OCI-M1 (cell line): ENCODE results near the gene CST6.
"Not testable (repeated sequence)": the region's sequence is repeated elsewhere in the genome, so short reads cannot be mapped to it uniquely, and the experiment has no call there.

Experiments used
- DNase-seq: peaks from one replicate; lab custom pipeline; 2025; lab: John Stamatoyannopoulos, UW

The CST6 gene

DNA sequence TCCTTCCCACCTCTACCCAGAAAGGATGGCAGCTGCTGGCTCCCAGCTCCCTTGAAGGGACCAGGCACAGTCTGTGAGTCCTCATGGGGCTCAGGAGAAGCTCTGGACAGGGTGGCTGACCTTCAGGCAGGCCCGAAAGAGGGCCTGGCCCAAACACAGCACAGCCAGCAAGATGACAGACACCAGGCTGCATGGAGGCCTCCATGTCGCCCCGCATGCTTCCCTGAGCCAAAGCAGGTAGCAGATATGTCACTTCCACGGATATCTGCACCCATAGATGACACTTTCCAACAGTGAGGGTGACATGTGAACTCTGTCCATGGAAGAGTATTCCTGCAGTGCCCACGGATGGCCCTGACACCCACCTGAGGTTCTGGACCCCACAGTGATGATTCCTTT lies 28.2 kb upstream of the CST6 start:
- no peak for DNase-seq

DNA sequence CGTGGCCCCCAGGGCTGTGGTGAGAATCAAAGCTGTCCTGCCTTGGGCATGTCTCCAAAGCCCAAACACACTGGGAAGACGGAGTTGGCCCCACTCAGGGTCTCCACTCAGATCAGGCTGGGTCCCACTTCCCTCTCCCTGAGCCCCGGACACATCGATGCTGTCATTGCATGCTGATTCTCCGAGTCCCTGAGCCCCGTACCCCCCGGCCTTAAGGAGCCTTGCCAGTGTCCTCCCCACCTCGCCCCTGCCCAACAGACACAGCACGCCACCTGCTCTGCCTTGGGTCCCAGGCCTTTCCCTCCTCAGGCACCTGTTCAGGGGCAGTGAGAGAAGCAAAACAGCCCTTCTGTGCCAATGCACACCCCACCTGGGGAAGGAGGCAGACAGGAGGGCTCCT lies 24.5 kb upstream of the CST6 start:
- no peak for DNase-seq

GRCh38 chr11:65988791-65989592 lies 22.8 kb upstream of the CST6 start:
- DNase-seq = peak; percentile 97

- DNase-seq = no peak
Observed at GRCh38 chr11:65992056-65992455, 19.8 kb upstream of the CST6 start.

DNA sequence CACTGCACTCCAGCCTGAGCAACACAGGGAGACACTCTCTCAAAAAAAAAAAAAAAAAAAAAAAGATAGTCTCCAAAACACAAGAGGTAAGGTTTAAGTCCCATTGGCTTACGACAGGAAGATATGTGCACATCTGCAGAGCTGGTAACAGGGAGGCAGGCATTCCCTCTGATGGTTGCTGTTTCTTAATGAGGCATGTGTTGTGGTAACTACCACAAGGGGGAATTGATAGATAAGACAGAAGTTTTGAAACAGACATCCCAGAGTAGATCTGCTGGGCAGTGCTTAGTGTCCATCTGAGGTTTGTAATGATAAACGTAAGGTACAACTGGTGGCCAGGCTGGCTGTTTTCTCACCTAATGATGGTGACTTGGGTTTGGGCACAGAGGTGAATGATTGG lies 14.5 kb upstream of the CST6 start:
- DNase-seq = peak; percentile 75

- DNase-seq = peak; percentile 99
Observed at GRCh38 chr11:66001942-66002647, 9.7 kb upstream of the CST6 start, which contains the start of the genes BANF1 and EIF1AD. Gene BANF1, plus strand, starts transcription at chr11:66002503. Its CDS starts 748 bp downstream, at chr11:66003251. Gene EIF1AD, minus strand, starts transcription at chr11:66002157. Its CDS starts 1,768 bp downstream, at chr11:66000389.

DNA sequence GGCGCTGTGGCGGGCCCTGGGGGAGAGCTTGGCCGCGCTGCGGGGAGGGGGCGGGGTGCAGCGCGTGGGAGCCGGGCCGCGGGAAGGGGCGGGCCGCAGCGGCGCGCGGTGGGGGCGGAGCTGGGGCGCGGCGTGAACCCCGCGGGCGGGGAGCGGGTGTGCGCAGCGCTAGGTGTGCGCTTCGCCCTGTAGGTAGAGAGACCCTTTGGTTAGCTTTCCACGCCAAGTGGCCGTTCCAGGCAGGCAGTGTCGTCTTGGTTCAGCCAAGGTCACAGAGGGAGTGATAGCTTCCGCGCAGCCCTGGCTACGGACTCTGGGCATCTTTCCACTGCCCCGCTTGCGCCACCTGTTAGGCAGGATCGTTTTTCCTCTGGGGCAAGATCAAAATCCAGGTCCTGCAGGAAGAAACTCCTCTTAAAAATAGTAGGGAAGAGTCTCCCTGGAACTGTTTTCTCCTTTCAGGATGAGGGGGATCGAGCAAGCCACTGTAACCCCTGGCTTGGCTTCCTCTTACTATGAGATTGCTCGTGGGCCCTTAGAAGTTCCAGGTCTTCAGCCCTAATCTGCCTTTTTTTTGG lies 9.1 kb upstream of the CST6 start:
- DNase-seq = peak; percentile 73

GRCh38 chr11:66003291-66003690 lies 8.5 kb upstream of the CST6 start:
- no peak for DNase-seq

GRCh38 chr11:66004186-66004585 lies 7.6 kb upstream of the CST6 start:
- DNase-seq = no peak

DNA sequence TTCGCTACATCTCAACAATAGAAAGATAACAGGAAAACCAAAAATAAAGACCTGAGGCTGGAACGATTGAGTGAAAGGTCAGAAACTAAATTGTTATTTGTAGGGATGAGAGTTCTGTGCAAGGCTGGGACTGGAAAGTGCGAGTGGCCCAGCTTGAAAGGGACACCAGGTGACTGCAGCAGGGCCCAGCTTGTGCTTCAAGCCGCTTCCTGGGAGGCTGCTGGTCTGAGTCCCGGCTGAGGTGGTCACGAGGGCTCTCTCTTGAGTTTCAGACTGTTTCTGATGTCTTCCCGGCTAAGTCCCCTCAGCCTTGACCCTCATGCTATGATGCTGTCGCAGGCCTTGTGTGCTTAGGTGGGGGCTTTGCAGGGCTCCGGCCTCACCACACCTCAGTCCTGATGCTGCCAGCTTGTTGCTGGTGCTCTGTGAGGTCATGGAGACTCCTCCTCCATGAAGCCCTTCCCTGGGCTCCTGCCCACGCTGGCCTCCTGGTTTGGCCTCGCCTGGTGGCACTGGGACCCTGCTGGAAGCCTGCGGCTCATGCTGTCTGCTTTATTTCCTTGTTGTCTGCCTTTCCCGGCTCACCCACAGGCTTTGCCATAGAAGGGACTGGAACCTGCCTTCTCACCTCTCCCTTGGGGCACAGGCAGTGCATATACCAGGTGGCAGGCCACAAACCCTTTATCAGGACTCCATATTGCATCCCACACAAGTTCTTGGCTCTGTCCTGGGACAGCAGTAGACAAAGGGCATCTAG lies 5.5 kb upstream of the CST6 start:
- no peak for DNase-seq

- DNase-seq = no peak
Observed at GRCh38 chr11:66006891-66007176, 5.0 kb upstream of the CST6 start.

- DNase-seq = peak; percentile 11
Observed at GRCh38 chr11:66007201-66007634, 4.6 kb upstream of the CST6 start.

GRCh38 chr11:66008095-66008467 lies 3.7 kb upstream of the CST6 start:
- no peak for DNase-seq

DNA sequence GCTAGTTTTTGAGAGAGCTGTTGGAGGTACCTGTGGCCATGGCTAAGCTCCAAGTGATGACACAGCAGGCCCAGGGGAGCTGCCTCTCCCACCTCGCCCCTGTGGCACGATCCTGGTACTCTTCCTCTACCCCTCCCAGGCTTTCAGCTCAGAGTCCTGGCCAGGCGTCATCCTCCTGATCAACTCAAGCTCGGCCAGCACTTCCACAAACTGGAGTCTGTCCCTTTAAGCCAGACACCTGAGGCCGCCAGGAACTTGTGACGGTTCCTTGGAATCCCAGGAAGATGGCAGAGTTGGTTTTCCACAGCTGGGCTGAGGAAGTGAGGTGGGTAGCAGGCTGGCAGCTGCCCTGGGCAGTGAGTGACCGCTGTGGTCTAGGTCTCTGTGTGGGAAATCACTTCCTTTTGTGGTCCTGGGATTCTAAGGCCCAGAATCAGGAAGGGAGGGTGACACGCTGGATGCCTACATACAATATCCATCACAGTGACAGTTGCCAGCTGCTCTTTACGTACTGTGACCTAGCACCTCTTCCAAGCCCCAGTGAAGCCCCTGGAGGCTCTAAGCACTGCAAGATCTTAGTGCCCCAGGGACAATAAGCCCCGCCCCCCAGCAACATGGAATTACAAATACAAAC lies 3.2 kb upstream of the CST6 start:
- no peak for DNase-seq

- DNase-seq = not testable (repeated sequence)
Observed at GRCh38 chr11:66010036-66010435, 1.8 kb upstream of the CST6 start.

DNA sequence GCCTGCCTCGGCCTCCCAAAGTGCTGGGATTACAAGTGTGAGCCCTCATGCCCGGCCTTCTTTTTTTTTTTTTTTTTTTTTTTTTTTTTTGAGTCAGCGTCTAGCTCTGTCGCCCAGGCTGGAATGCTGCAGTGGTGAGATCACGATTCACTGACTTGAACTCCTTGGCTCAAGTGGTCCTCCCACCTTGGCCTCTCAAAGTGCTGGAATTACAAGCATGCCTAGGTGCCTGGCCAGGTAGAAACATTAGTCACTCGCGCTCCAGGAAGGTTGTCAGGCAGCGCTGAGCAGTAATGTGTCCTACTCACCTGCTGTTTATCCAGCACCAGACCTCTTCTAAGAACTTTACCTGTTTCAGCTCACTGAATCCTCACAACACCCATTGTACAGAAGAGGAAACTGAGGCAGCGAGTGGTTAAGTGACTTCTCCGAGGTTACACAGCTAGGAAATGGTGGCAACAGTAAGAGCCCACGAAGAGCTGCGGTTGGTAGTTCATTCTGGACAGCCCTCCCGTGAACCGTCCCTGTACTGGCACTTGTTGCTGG lies 496 bp upstream of the CST6 start:
- no peak for DNase-seq

DNA sequence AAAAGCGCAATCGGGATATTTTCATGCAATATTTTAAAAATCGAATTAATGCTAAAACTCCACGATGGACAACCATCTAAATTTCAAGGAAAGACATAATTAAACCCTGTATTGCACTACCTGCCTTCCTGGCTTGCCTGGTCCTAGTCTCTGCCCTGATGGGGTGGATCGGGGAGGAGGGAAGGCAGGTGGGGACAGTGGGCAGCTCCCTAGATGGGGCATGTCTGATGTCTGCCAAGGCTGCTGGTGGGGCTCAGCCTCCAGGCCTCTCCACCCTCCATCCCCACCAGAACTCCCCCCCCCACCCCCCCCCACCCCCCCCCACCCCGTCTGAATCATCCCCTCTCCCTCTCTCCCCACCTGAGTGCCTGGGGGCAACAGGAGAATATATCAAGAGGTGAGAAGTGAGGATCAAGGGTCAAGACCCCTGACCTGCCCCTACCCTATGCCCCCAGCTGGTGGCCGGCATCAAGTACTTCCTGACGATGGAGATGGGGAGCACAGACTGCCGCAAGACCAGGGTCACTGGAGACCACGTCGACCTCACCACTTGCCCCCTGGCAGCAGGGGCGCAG lies 650 bp downstream of the CST6 start:
- DNase-seq = no peak

DNA sequence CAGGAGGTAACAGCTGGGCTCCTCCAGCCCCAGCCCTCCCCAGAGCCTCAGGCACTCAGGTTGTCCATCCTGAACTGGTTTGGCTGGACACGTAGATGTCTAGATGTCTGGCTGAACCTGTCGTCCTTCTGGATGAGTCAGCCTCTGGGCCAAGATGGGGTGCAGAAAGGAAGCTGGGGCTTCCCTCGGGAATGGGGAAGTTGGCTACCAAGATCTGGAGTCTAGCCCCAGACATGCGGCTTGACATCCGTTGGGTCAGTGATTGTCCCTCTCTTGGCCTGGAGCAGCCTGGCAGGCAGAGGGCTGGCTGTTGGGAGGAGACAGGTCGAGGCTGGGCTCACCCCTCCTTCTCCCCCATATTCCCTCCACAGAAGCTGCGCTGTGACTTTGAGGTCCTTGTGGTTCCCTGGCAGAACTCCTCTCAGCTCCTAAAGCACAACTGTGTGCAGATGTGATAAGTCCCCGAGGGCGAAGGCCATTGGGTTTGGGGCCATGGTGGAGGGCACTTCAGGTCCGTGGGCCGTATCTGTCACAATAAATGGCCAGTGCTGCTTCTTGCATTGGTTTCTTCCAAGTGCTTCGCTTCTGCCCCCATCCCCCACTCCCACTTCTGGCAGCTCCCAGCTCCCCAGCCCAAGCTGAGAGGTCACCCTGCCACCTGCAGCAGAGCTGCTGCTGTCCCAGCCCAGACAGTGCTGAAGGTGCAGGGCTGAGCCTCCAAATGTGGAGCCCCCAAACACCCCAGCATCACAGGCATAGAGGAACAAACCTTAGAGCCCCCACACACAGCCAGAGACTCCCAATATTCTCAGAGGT lies 1.3 kb downstream of the CST6 start:
- DNase-seq = peak; percentile 48

DNA sequence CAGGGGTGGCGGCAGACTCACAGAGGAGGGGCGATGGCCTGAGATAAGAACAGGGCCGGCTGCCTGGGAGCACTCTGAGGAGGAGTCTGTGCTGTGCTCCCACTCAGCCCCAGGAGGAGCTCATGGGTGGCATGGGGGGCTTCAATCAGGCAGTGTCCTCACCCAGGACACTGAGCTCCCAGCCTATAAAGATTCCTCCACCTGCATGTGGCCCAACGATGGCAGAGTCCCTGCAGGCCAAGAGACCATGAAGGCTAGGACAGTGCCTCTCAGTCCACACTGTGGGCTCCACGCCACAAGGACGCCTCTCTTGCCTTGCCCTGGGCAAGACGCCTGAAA lies 1.9 kb downstream of the CST6 start:
- no peak for DNase-seq

GRCh38 chr11:66014804-66015453 lies 3.1 kb downstream of the CST6 start:
- no peak for DNase-seq
